Tongue (tissue), 2 donors: Measurements from ENCODE around the gene DOCK4. TPM values are rescaled to one million over a fixed set of nuclear protein-coding genes. Genes with fewer than 3 reads are reported as not detected.
A peak's percentile ranks its signal among the peaks of the same experiment; 100 is the strongest.

Source experiments
- DNase-seq: peaks from one replicate; pipeline ENCODE4 v3.0.0-alpha.2; 2015
- total RNA-seq: library from RNA; depleted of rRNA; stranded (reverse); fragments of >200 nt; gene quantifications from one replicate; pipeline ENCODE4 v1.2.3, GENCODE V29; 2014

Gene DOCK4
- total RNA-seq, 1 donor from 2014 or later = 34.9 TPM

DNA sequence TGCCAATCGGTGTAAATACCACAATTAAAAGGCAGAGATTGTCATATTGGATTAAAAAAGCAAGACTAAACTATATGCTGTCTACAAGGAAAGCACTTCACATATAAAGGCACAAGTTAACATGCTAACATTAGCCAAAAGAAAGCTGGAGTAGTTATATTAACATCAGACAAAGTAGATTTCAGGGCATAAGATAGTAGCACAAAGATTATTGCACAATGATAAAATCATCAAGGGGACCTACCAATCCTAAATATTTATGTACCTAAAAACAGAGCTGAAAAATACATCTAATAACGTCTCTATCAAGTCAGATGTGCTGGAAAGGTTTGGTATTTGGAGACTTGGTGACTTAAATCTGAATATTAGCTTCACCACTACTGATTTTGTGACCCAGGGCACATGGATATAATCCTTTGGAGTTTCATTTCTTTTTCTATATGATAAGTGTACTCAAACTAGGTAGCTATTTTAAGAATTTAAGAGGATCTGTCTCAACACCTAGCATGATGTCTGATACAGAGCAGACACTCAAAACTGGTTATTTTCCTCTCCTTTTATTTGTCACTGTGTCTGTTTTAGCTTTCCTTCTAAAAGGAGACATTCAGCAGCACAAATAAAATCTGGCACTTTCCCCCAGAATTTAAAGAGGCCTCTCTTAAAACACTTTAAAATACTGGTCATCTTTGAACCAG lies 156.5 kb downstream of the DOCK4 start:
- peak; percentile 8 for DNase-seq

DNA sequence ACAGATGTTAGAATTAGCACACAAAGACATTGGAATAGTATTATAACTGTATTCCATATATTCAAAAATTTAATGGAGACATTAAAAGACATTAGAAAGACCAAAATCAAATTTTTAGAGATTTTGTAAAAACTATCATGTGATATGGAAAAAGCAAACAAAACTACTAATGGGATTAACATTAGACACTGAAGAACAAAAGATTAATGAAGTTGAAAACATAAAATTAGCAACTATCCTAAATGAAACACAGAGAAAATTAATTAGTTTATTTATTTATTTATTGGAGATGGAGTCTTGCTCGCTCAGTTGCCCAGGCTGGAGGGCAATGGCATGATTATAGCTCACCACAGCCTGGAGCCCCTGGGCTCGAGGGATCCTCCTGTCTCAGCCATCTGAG lies 158.8 kb downstream of the DOCK4 start:
- no peak for DNase-seq

DNA sequence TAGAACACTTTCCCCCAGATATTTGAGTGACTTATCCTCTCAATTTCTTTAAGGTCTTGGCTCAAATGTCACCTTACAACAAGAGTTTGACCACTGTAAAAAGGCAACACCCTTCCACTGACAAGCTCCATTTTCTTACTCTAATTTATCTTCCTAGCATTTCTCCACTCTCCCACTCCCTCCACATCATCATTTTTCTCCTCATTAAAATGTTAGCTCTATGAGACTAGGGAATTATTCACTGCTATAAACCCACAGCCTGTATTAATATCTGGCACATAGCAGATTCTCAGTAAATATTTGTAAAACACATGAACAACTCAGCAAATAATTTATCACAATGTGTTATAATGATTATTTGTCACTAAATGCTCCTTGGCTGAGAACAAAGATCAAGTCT lies 161.0 kb downstream of the DOCK4 start:
- DNase-seq = no peak

DNA sequence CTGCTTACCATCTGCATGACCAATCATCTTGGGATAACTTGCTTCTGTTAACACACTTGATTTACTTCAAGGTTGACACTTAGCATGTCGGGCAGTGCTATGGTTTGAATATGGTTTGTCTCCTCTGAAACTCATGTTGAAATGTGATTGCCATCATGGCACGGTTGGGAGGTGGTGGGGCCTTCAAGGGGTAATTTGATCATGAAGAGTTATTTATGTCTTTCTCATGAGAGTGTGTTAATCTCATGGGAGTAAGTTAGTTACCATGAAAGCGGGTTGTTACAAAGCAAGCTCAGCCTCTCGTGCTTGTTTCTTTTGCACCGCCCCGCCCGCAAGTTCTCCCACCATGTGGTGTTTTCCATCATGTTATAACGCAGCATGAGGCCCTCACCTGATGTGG lies 163.6 kb downstream of the DOCK4 start:
- DNase-seq = no peak

DNA sequence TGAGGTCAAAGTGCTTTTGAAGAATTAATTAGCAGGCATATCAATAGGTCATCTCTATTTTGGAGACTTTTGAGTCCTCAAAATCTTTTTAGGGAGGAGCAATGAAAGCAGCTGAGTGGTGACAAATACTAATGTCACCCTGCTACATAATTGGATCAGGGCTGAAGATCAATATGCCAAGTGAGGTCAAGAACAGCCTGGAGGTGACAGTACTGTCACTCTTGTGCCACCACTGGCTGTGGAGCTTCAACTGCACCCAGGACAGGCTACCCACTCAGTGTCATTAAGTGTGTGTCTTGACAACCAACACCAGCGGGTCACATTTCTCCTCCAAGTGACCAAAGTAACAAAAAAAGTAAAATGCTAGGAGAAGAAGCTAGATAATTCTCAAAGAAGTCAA lies 167.8 kb downstream of the DOCK4 start:
- no peak for DNase-seq

DNA sequence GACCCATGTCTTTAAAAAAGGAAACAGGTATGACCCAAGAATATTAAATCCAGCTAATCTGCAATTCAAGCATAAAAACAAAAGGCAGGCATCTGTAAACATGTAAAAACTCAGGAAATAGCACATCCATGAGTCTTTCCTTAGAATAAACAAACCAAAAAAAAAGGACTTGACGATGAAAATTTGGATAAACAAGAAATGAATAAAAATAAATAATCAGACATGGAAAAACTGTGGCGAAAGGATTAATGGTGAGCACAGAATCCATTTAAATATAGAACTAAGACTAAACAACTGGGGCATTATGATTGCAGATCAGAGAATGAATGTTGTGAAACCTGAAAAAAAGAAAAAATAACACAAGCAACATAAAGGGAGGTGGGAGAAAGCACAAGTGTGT lies 170.1 kb downstream of the DOCK4 start:
- DNase-seq = no peak

DNA sequence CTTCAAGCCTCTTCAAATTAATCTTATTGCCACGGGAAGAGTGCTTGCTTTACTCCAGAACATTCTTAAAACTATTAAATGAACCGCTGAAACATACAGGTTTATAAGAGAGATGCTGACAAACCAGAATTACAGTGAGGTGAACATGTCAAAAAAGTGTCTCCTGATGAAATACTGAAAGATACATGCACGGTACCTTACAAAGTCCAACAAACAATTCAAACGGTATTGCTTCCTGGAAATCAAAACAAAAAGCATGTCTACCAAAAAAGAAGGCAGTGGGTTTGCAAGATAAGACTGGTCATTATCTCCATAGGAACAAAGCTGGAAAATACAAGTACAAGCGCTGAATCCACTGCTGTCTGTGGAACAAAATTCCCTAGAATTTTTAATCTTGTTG lies 174.5 kb downstream of the DOCK4 start:
- DNase-seq = no peak

DNA sequence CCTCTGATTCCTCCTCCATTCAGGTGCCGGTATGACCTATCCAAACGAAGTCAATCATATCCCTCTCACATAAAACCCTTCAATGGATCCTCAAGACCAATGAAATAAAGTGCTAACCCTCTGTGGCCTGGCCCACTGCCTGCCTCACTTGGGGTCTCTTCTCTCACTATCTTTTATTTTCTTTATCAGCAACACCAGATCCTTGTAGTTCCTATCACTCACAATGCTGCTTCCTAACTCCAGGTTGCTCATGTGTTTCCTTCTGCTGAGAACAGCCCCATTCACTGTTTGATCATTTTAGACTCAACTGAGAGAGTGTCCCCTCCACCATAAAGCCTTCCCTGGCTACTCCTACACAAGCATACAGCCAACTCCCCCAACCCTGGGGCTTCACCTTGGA lies 180.6 kb downstream of the DOCK4 start:
- DNase-seq = no peak

DNA sequence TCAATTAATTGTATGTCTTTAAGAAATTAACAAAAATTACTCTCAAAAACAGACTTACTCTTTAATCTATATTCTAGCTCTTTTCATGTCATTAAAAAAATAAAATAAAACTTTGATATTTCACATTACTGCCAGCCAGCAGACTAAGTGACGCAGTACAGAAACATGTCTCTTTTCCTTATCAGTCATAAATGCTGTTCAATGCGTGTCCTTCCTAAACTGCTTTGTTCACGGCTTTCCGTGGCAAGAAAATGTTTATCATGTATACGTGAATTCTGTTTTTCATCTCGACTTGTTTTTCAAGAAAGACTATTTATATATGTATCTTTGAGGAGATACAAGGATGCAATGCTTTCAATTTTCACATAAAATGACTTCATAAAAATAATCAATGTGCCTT lies 182.4 kb downstream of the DOCK4 start:
- DNase-seq = no peak

DNA sequence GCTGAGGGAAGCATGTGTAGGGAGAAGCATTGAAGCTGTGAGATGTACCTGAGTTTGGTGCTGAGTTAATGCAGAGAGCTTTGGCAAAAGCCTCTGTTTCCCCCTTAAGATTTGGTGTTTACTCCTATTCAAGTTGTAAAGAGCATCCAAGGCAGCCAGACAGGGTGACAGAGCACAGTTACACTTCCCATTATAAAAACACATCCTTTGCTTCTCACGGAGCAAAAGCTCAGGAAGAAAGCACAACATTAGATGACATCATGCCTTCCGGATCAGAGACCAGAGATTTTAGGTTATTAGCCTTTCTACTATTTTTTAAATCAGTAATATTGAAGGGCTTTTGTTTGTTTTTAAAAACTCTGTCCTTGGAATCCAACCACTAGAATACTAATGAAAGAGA lies 182.9 kb downstream of the DOCK4 start:
- no peak for DNase-seq

DNA sequence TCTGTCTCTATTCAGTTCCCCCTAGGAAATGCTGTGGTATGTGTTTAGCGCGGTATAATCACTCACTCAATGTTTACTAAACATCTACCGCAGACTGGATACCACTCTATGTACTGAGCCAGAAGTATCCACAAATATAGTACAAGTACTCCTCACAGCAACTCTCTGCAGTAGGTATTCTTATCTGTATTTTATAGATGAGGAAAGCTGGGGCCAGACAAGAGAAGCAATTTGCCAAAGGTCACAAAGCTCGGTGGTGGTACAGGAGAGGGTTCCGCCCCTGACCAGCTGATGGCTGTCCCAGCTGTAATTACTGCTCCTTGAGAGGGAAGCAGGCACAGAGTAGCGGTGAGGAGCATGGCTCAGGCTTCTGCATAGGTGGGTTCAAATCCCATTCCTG lies 184.1 kb downstream of the DOCK4 start:
- DNase-seq = no peak

DNA sequence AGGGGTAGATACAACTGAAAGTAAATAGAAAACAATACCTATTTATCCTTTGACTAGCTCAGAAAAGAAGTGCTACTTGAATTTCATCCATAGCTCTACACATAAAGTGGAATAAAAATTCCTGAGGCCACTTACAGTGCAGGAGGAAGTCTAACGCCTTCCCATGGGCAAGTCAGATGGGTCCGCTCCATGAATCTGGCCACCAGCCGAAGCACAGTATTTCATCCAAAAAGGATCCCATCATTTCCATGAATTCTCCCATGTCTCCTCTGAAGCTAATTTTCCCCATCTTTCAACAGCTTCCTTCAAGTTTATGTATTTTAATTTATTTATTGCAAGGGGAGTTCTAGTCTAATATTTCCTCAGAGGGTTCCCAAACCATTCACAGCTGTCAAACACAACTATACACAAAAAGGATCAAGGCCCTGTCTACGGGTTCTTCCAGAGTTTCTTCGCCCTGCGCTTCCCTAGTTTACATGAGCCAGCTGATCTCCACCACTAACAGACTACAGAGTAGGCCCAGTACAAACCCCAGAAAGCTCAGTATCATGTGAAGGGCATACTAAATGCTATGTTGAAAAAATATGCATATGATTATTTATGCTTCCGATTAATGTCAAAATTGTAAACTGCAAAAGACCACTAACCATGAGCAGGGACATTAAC lies 184.7 kb downstream of the DOCK4 start:
- DNase-seq = no peak

DNA sequence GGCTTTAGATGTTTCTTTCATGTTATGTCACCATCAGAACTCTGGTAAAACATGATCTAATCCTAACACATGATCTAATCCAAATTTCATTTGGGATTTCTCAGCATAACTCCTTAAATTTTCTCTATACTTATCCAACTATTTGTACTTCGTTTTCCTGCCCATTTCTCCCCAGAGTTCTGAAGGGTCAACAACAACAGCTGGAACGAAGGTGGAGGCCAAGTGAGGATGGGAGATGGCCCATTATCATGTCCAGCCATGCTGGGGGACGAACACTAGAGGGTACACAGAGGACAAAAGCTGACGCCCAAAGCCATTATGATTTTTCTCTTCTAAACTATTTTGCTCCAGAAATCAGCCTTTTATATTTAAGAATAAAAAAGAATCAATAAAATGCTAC lies 185.4 kb downstream of the DOCK4 start:
- DNase-seq = no peak

DNA sequence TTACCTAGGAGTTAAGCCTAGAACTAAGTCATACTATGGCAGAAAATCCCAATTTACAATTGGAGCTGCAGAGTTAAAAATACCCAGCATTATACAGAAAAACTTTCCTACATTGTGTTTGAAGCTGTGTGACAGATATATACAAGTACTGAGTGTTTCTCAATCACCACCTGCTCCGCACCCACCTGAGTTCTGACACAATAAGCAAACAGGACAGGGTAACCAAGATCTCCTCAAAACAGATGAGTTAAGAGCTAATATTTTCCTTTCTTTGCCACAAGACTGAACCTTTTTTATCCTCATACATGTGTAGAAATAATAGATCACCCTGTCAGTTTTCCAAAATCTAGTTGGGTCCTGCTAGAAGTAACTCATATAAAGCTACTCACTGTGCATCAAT lies 186.3 kb downstream of the DOCK4 start:
- DNase-seq = peak; percentile 41

DNA sequence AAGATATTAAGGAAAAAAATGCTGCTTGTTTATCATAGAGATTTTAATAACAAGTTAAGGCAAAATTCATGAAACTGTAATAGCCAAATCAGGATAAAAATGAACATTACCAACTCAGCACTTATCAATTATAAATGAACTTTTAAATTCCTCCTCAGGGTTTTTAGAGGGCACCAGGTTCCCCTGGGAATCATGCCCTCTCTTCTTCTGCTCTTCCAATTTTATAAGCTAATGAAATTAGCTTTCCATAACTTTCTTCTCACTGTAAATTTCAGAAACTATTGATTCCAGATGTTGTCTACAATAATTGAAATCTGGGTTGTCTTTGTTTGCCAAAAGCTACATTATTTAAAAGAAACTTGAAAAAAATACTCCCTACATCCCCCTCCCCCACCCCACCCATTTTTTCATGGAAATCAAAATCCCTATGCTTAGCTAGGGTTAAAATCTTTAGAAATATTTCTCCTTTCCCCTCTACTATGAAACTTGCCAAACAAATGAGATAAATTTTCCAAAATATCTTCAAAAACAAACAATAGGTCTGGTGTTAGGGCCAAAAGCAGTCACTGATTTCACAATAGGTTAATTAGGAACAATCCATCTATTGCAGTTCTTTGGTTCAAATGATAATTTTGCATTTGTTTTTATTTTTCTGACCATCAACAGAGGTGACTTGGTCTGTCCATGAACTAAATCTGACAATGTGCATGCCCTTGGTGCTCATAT lies 187.7 kb downstream of the DOCK4 start:
- no peak for DNase-seq

DNA sequence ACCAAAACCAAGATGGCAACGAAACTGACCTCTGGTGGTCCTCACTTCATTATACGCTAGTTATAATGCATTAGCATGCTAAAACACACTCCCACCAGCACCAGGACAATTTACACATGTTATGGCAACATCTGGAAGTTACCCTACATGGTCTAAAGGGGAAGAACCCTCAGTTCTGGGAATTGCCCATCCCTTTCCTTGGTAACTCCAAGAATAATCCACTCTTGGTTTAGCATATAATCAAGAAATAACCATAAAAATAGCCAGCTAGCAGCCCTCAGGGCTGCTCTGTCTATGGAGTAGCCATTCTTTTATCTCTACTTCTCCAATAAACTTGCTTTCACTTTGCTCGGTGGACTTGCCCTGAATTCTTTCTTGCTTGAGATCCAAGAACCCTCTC lies 191.1 kb downstream of the DOCK4 start:
- no peak for DNase-seq

DNA sequence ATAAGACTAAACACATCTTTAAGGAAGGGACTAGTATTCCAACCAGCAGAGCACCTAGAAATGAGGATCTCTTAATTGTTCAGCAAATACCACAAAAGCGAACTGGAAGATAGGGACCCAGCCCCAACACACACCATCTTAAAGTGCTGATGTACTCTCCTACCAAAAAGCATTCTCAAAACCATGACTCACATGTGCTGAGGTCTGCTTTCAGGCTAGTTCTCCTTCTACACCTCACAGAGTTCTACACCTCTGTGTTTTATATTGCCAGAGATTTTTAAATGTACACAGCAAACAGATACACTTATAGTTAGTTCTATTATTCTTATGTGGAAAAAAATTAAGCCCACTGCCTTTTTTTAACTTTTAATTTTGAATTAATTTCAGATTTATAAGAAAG lies 191.9 kb downstream of the DOCK4 start:
- DNase-seq = no peak

DNA sequence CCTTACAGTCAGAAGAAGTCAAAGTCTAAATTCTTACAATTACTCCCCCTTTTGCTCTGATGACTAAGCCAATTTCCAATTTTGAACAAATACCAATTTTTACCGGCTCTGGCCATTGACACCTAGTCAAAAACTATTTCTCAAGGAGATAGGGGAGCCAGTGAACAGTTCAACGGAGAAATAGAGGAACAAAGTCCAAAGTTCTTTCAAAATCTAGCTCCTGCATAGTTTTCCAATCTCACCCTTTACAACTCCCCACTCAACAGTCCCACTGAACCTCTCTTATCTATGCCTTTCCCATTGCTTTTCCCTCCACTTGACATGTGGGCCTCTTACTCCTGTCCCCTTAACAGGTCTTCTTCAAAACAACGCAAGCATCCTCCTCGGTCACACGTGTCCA lies 192.9 kb downstream of the DOCK4 start:
- no peak for DNase-seq

DNA sequence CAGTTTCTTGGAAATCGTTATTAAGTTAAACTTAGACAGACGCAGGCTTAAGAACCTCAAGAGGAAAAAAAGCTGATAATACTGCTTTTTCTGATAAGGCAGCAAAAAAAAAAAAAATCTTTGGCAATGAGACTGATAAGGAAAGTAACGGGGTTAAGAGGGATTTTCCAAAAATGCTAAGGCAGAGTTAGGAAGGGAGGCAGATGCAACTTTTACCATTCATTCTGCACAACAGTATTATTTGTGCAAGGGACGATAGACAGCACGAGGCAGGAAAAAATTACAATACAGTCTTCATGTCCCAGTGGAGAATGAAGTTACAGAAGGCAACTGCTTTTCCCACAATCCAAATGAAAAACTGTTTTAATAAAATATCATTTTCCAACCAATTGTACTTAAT lies 194.0 kb downstream of the DOCK4 start:
- no peak for DNase-seq

DNA sequence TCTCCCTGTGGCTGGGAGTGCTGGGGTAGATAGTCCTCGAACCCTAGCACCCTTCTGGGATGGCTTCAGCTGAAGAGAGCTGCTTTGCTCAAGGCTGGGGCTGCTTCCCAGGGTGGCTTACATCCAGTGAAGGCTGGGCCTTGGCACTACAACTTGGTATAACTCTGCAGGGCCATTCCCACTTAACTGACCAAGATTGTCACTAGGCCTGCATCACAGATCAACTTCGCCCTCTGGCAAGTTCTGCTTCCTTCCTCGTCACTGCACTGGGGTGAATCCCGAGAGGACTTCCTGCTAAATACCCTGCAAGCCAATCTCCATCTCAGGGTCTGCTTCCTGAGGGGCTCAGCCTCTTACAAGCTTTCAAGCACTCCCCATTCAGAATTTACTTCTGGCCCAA lies 195.2 kb downstream of the DOCK4 start:
- DNase-seq = no peak

DNA sequence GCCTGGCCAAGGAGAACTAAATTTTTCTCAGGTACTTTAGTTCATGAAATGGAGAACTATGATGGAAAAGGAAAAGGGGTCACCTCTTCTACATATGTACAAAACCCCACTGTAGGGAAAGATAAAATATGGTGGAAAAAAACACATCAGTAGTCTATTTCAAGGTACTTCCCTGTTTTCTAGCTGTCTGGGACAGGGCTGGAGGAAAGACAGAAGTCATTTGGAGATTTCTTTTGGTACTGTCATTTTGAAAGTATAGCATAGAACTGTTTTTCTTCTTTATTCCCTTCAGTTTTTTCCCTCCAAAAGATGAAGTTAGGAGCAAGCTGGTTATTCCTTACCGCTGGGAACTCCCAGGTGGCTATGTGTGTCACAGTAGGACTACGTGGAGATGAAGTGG lies 196.1 kb downstream of the DOCK4 start:
- no peak for DNase-seq

DNA sequence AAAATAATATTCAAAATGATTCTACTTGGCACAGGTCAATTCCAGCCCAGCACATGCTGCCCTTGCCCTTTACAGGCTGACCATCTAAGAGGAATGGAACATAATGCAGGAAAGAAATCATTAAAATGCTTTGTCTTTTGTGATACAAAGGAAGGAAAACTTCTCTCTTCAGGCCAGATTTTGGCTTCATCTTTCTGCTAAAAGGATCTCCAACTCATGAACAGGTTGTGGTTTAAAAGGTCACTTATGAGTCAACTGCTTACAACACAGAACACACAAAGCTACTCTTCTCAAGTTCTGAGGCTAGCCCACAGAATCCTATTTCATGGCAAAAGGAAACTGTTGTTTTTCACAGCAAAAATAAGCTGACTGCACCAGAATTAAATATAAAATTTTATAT lies 197.1 kb downstream of the DOCK4 start:
- no peak for DNase-seq

DNA sequence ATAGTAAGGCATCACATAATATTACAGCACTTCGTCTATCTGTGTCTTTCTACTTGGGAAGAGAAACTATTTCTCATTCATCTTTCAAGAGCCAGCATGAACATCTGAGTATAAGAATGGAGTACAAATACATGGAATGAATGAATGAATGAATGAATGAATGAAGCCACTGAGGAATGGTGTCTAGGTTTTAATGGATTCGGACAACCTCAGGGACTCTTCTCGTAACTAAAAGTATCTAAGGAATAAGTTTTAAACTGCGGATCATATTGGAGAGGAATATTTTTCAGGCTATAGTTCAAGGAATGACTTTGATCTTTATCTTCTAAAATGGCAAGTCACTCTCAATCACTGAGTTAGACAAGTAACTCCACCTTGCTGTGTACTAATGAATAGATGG lies 199.0 kb downstream of the DOCK4 start:
- no peak for DNase-seq

DNA sequence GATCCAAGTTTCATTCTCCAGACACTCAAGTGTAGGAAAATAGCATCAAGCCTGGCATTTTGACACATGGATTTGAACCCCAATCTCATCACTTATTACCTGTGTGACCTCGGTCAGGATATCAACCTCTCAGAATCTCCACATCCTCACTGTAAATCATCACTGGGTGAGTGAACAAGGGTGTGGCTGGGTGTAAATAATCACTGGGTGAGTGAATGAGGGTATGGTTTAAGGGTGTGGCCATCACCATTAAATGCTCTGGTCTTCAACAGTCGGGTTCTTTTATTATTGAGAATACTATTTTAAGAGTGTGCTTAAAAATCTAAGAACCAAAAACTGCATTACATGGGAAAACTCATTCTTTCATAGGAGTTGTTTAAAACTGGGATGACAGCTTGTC lies 200.1 kb downstream of the DOCK4 start:
- DNase-seq = no peak
